HepG2 (cell line): ENCODE results near the gene DENND10. TPM values are rescaled to one million over a fixed set of nuclear protein-coding genes. Genes with fewer than 3 reads are reported as not detected.
A peak's percentile ranks its signal among the peaks of the same experiment; 100 is the strongest.
"Not testable (repeated sequence)": the region's sequence is repeated elsewhere in the genome, so short reads cannot be mapped to it uniquely, and the experiment has no call there.

ENCODE experiments used
- ATAC-seq: fragments of 200-7000 bp; cut with Tn5 transposase; 3 replicates; pipeline ENCODE4 v1.9.1; 2020; ENCODE audit warnings: mild to moderate bottlenecking, moderate library complexity
- BruUV-seq: library from RNA; stranded (reverse); fragments of 400-500 nt; replicated peaks from 2 replicates; lab custom pipeline; 2021; lab: Mats Ljungman, UMichigan
- CTCF ChIA-PET: fragments of 300-600 bp; formaldehyde crosslinking; extraction: SDS; loops from one replicate; lab custom pipeline; 2021; ENCODE audit warnings: low total read pairs, inconsistent platforms, low intra/inter-chr PET ratio; lab: Yijun Ruan, JAX
- POLR2A ChIA-PET: fragments of 350-600 bp; sonication (Branson Sonifier 250); formaldehyde crosslinking; loops from one replicate; lab custom pipeline; 2020; ENCODE audit warnings: antibody characterized with exemption, inconsistent platforms; lab: Yijun Ruan, JAX
- DNase-seq: peaks from one replicate; pipeline ENCODE4 v3.0.0-alpha.2; 2015; ENCODE audit warnings: low spot score
- FAIRE-seq: peaks from 3 replicates; lab custom pipeline; 2011; peaks lifted over from hg19 to GRCh38; lab: Jason Lieb, UNC
- H2AFZ ChIP-seq: one replicate; pipeline ENCODE4 v1.6.1; 2011; ENCODE audit warnings: low read length, inconsistent platforms
- H3K27ac ChIP-seq: fragments of 300-600 bp; 3 replicates; pipeline ENCODE4 v1.8.0; 2011; ENCODE audit warnings: mixed run types, mild to moderate bottlenecking, mixed read lengths, low read length, inconsistent platforms; ENCODE audit not compliant: insufficient read depth; ENCODE audit errors: extremely low read length
- H3K27me3 ChIP-seq, 2 experiments: fragments of 200-600 bp in 1 of 2; 2 replicates in 1 of 2; 3 replicates in 1 of 2; pipeline versions ENCODE4 v1.6.0 to v1.8.0; 2011; ENCODE audit warnings: low read length in 2 of 2, mild to moderate bottlenecking in 2 of 2, moderate library complexity in 2 of 2, inconsistent platforms in 1 of 2; ENCODE audit not compliant: insufficient read depth in 2 of 2, control insufficient read depth in 1 of 2
- H3K36me3 ChIP-seq, 2 experiments: fragments of 200-600 bp in 1 of 2; replicated peaks in 1 of 2; 2 replicates in 1 of 2; 3 replicates in 1 of 2; pipeline versions ENCODE4 v1.5.1 to v1.8.0; 2011; ENCODE audit warnings: low read length in 2 of 2, inconsistent platforms in 1 of 2; ENCODE audit not compliant: insufficient read depth in 2 of 2, control insufficient read depth in 1 of 2
- H3K4me1 ChIP-seq: 2 replicates; pipeline ENCODE4 v1.5.1; 2012; ENCODE audit warnings: low read length, inconsistent platforms; ENCODE audit not compliant: insufficient read depth
- H3K4me2 ChIP-seq: 2 replicates; pipeline ENCODE4 v1.6.0; 2011; ENCODE audit warnings: low read depth, low read length, inconsistent platforms
- H3K4me3 ChIP-seq, 3 experiments: fragments of 200-600 bp in 1 of 3; sonication (generic), shearing (Covaris generic) in 1 of 3; replicated peaks in 1 of 3; 2 replicates each; pipeline ENCODE4 v1.5.1; 2011 to 2016; ENCODE audit warnings: low read length in 3 of 3, inconsistent platforms in 2 of 3, low read depth in 2 of 3, mild to moderate bottlenecking in 2 of 3, control low read depth in 1 of 3, mixed read lengths in 1 of 3; ENCODE audit not compliant: insufficient read depth in 1 of 3
- H3K79me2 ChIP-seq: one replicate; pipeline ENCODE4 v1.6.1; 2011; ENCODE audit warnings: low read length, inconsistent platforms; ENCODE audit not compliant: insufficient read depth
- H3K9ac ChIP-seq: 2 replicates; pipeline ENCODE4 v1.6.0; 2011; ENCODE audit warnings: mild to moderate bottlenecking, low read depth, low read length, inconsistent platforms; ENCODE audit not compliant: insufficient read depth
- H3K9me3 ChIP-seq: 2 replicates; pipeline ENCODE4 v1.5.1; 2012; ENCODE audit warnings: mild to moderate bottlenecking, low read length
- H4K20me1 ChIP-seq: 2 replicates; pipeline ENCODE4 v1.6.0; 2011; ENCODE audit warnings: inconsistent platforms, mild to moderate bottlenecking, low read length, moderate library complexity; ENCODE audit not compliant: insufficient read depth
- DPF2 ChIP-seq: sonication (generic); formaldehyde crosslinking; IDR thresholded peaks from 2 replicates; pipeline ENCODE4 v1.4.0; 2020; ENCODE audit warnings: mild to moderate bottlenecking, low read depth, missing genetic modification reagents, borderline replicate concordance
- MBD4 ChIP-seq: IDR thresholded peaks from 2 replicates; pipeline ENCODE4 v1.6.1; 2012; ENCODE audit warnings: low read length, inconsistent platforms, borderline replicate concordance
- MTF1 ChIP-seq: sonication (generic); formaldehyde crosslinking; IDR thresholded peaks from 2 replicates; pipeline ENCODE4 v1.5.0; 2020; ENCODE audit warnings: missing genetic modification reagents
- POLR2AphosphoS5 ChIP-seq: IDR thresholded peaks from 2 replicates; pipeline ENCODE4 v1.6.1; 2012; ENCODE audit warnings: low read depth, low read length
- PTBP1 ChIP-seq: fragments of 200-400 bp; formaldehyde crosslinking; IDR thresholded peaks from 2 replicates; pipeline ENCODE4 v1.6.1; 2018; ENCODE audit warnings: low read length, low read depth; ENCODE audit not compliant: poor library complexity, severe bottlenecking
- RARA ChIP-seq: IDR thresholded peaks from 2 replicates; pipeline ENCODE4 v1.6.1; 2016; ENCODE audit warnings: missing genetic modification reagents, missing compliant biosample characterization
- SIX4 ChIP-seq: sonication (generic); formaldehyde crosslinking; IDR thresholded peaks from 2 replicates; pipeline ENCODE4 v1.4.0; 2020; ENCODE audit warnings: missing genetic modification reagents
- TOPORS ChIP-seq: sonication (generic); formaldehyde crosslinking; IDR thresholded peaks from 2 replicates; pipeline ENCODE4 v1.8.0; 2023; ENCODE audit warnings: mild to moderate bottlenecking, missing genetic modification reagents
- TSC22D2 ChIP-seq: sonication (generic); formaldehyde crosslinking; IDR thresholded peaks from 2 replicates; pipeline ENCODE4 v1.5.1; 2020; ENCODE audit warnings: missing genetic modification reagents, mild to moderate bottlenecking, borderline replicate concordance
- ZBTB39 ChIP-seq: sonication (generic); formaldehyde crosslinking; IDR thresholded peaks from 2 replicates; pipeline ENCODE4 v1.5.0; 2020; ENCODE audit warnings: missing genetic modification reagents
- ZFP90 ChIP-seq: sonication (generic); formaldehyde crosslinking; IDR thresholded peaks from 2 replicates; pipeline ENCODE4 v1.8.0; 2022; ENCODE audit warnings: missing genetic modification reagents, mild to moderate bottlenecking, inconsistent platforms, borderline replicate concordance
- WGBS: methylation state at CpG from one replicate; pipeline ENCODE4 v1.1.6; 2017; ENCODE audit warnings: low lambda C conversion rate; 5-methylcytosine and 5-hydroxymethylcytosine counted together
- in situ Hi-C: cut with HindIII; loops from 2 replicates; pipeline ENCODE4 v1.10.0; 2017; ENCODE audit warnings: low pct_unique_long_range_greater_than_20kb; ENCODE audit not compliant: extremely low pct_ligation_motif_present
- intact Hi-C: fragments of 100-400 bp; cut with micrococcal nuclease; formaldehyde crosslinking; loops from one replicate; pipeline ENCODE4 v1.10.0; 2022; ENCODE audit not compliant: unreplicated experiment
- polyA plus RNA-seq, 8 experiments: library from polyadenylated mRNA; depleted of rRNA in 3 of 8; stranded (reverse) in 7 of 8; unstranded in 1 of 8; fragments of >200 nt; fragmentation: Illumina TruSeq in 4 of 8; extraction: Trizol in 4 of 8; gene quantifications; 2 replicates each; pipeline versions ENCODE4 v1.2.1 to v1.2.3, GENCODE V29; 2011 to 2016; ENCODE audit warnings: low read depth in 4 of 8, missing spikeins in 1 of 8, mixed read lengths in 1 of 8; ENCODE audit not compliant: insufficient read depth in 1 of 8
- total RNA-seq, 5 experiments: library from RNA; depleted of rRNA; stranded (reverse); fragments of >200 nt; fragmentation: Illumina TruSeq; extraction: Trizol; gene quantifications; 2 replicates each; pipeline ENCODE4 v1.2.3, GENCODE V29; 2016; ENCODE audit warnings: low read depth in 1 of 5
- TF ChIP-seq, protein P1 (sequence below): sonication (generic); formaldehyde crosslinking; IDR thresholded peaks from 2 replicates; pipeline ENCODE4 v1.8.0; 2022; ENCODE audit warnings: missing genetic modification reagents, mild to moderate bottlenecking, moderate library complexity, borderline replicate concordance
- TF ChIP-seq, protein P2 (sequence below): sonication (generic); formaldehyde crosslinking; IDR thresholded peaks from 2 replicates; pipeline ENCODE4 v1.5.1; 2020; ENCODE audit warnings: missing genetic modification reagents, mild to moderate bottlenecking, borderline replicate concordance

The DENND10 gene
- total and polyA plus RNA-seq, 2 of the 13 experiments (the other 11 are each of a cell fraction or from before 2014, with no cell fraction given) = 43.7 to 78.8 TPM

GRCh38 chr10:119107771-119108170, 3.9 kb downstream of the DENND10 start:
- H2AFZ ChIP-seq, H3K27ac ChIP-seq, H4K20me1 ChIP-seq, H3K36me3 ChIP-seq, H3K9ac ChIP-seq, H3K4me3 ChIP-seq, H3K4me2 ChIP-seq, CTCF ChIA-PET, intact Hi-C loops, BruUV-seq, H3K27me3 ChIP-seq, H3K9me3 ChIP-seq, DNase-seq, in situ Hi-C loops, POLR2A ChIA-PET, ATAC-seq, FAIRE-seq: not testable (repeated sequence)
- Histone ChIP-seq H3K79me2 (peaks cover 16% of the 10 kb centered on the region), H3K4me1 (peaks cover 44% of the 10 kb centered on the region)
- WGBS = 87% methylated on average over 2 of the region's 2 CpGs

DNA sequence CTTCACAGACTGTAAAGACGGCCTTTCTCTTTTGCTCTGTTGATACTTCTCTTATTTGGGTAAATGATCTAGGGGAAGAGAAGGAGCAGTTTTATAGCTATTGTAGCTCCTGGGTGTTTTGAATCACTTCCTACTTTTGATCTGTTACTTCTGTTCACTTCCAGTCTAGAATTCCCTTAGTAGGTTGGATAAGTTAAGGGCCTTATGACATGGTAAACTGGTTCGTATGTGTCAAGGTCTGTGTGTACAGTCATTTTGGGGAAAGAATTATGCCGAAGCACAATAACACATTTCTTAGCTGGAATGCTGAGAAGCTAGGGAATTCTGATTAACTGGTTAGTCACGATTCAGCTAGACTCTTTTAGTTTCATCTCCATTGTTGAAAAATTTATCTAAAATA, 8.1 kb downstream of the DENND10 start:
- Histone ChIP-seq H4K20me1 (no peaks in the 10 kb centered on the region), H3K9me3 (no peaks in the 10 kb centered on the region), H3K27me3 (no peaks in the 10 kb centered on the region), H3K4me1 (peaks cover 56% of the 10 kb centered on the region), H3K79me2 (no peaks in the 10 kb centered on the region), H3K9ac (peak overlapping the region; percentile 5; the same call in 1 of the 2 replicates), H3K4me3 (no peak overlapping the region), H2AFZ (no peak overlapping the region), H3K4me2 (no peak overlapping the region), H3K27ac (peak overlapping the region; percentile 98), H3K36me3 (peaks cover 0 to 2% of the 10 kb centered on the region in 2 experiments; a peak in 2 of 5 replicates)
- ATAC-seq (no peak), DNase-seq (no peak), FAIRE-seq (no peak)
- 89% methylated on average over 4 of the region's 4 CpGs for WGBS
- intact Hi-C loops = no loop called here
- ChIA-PET POLR2A (interaction anchor here (0.7 to 5.4 kb wide), 4 partner anchors 8 to 32 kb away, joined by 3 to 106 read pairs (median 7); partner anchors contain the start of gene DENND10), CTCF (no interaction called here)
- BruUV-seq = no TSS peak
- in situ Hi-C loops = no loop called here
- TF ChIP-seq, protein P1, sequence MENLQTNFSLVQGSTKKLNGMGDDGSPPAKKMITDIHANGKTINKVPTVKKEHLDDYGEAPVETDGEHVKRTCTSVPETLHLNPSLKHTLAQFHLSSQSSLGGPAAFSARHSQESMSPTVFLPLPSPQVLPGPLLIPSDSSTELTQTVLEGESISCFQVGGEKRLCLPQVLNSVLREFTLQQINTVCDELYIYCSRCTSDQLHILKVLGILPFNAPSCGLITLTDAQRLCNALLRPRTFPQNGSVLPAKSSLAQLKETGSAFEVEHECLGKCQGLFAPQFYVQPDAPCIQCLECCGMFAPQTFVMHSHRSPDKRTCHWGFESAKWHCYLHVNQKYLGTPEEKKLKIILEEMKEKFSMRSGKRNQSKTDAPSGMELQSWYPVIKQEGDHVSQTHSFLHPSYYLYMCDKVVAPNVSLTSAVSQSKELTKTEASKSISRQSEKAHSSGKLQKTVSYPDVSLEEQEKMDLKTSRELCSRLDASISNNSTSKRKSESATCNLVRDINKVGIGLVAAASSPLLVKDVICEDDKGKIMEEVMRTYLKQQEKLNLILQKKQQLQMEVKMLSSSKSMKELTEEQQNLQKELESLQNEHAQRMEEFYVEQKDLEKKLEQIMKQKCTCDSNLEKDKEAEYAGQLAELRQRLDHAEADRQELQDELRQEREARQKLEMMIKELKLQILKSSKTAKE (CRISPR knock-in tag) = no peak
- TF ChIP-seq MBD4 = no peak
- TF ChIP-seq ZBTB39 (CRISPR knock-in tag) = no peak
- TF ChIP-seq POLR2AphosphoS5 = no peak
- TF ChIP-seq RARA (CRISPR knock-in tag) = no peak
- TF ChIP-seq PTBP1 = no peak
- TF ChIP-seq DPF2 = no peak
- no peak for TF ChIP-seq TSC22D2 (CRISPR knock-in tag)
- no peak for TF ChIP-seq TOPORS (CRISPR knock-in tag)
- no peak for TF ChIP-seq MTF1 (CRISPR knock-in tag)
- TF ChIP-seq, protein P2, sequence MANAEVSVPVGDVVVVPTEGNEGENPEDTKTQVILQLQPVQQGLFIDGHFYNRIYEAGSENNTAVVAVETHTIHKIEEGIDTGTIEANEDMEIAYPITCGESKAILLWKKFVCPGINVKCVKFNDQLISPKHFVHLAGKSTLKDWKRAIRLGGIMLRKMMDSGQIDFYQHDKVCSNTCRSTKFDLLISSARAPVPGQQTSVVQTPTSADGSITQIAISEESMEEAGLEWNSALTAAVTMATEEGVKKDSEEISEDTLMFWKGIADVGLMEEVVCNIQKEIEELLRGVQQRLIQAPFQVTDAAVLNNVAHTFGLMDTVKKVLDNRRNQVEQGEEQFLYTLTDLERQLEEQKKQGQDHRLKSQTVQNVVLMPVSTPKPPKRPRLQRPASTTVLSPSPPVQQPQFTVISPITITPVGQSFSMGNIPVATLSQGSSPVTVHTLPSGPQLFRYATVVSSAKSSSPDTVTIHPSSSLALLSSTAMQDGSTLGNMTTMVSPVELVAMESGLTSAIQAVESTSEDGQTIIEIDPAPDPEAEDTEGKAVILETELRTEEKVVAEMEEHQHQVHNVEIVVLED = no peak
- TF ChIP-seq ZFP90 (CRISPR knock-in tag) = no peak
- no peak for TF ChIP-seq SIX4 (CRISPR knock-in tag)
